OCI-LY1 (cell line): ENCODE results near the gene FLYWCH1.
A peak's percentile ranks its signal among the peaks of the same experiment; 100 is the strongest.

ENCODE experiments used
- H2AFZ ChIP-seq: fragments of 200-600 bp; sonication (generic), shearing (Covaris generic); 2 replicates; pipeline ENCODE4 v1.6.0; 2014; ENCODE audit warnings: antibody characterized with exemption, mild to moderate bottlenecking, low read length
- H3F3A ChIP-seq: fragments of 200-600 bp; sonication (generic), shearing (Covaris generic); 2 replicates; pipeline ENCODE4 v1.6.0; 2014; ENCODE audit warnings: mild to moderate bottlenecking, antibody characterized with exemption, low read length, moderate library complexity; ENCODE audit not compliant: insufficient read depth
- H3K27ac ChIP-seq: fragments of 200-600 bp; sonication (generic); 2 replicates; pipeline ENCODE4 v1.5.1; 2014; ENCODE audit warnings: low read length, mixed run types, mild to moderate bottlenecking, low read depth; ENCODE audit not compliant: poor library complexity, severe bottlenecking
- H3K27me3 ChIP-seq: fragments of 200-600 bp; sonication (generic); 2 replicates; pipeline ENCODE4 v1.6.0; 2014; ENCODE audit warnings: antibody characterized with exemption, mild to moderate bottlenecking, low read length, moderate library complexity; ENCODE audit not compliant: insufficient read depth
- H3K36me3 ChIP-seq: fragments of 200-600 bp; sonication (generic); 2 replicates; pipeline ENCODE4 v1.6.1; 2014; ENCODE audit warnings: mild to moderate bottlenecking, antibody characterized with exemption, low read length, moderate library complexity, mixed read lengths; ENCODE audit not compliant: insufficient read depth
- H3K4me1 ChIP-seq: fragments of 200-600 bp; sonication (generic); 2 replicates; pipeline ENCODE4 v1.5.1; 2014; ENCODE audit warnings: mild to moderate bottlenecking, low read length, moderate library complexity; ENCODE audit not compliant: insufficient read depth, severe bottlenecking
- H3K4me2 ChIP-seq: fragments of 200-600 bp; sonication (generic), shearing (Covaris generic); 2 replicates; pipeline ENCODE4 v1.6.1; 2014; ENCODE audit warnings: low read length
- H3K4me3 ChIP-seq: fragments of 200-600 bp; sonication (generic); 2 replicates; pipeline ENCODE4 v1.5.1; 2014; ENCODE audit warnings: low read length, low read depth, mild to moderate bottlenecking, mixed read lengths; ENCODE audit not compliant: poor library complexity, severe bottlenecking
- H3K79me2 ChIP-seq: fragments of 200-600 bp; shearing (Covaris generic); 2 replicates; pipeline ENCODE4 v1.6.1; 2016; ENCODE audit warnings: mixed run types, low read length, mixed read lengths; ENCODE audit not compliant: insufficient read depth
- H3K9ac ChIP-seq: fragments of 200-600 bp; sonication (generic), shearing (Covaris generic); 2 replicates; pipeline ENCODE4 v1.6.1; 2014; ENCODE audit warnings: mild to moderate bottlenecking, low read length, mixed read lengths
- H3K9me2 ChIP-seq: fragments of 200-600 bp; sonication (generic), shearing (Covaris generic); 2 replicates; pipeline ENCODE4 v1.6.1; 2014; ENCODE audit warnings: low read depth, mild to moderate bottlenecking, low read length, mixed read lengths
- H3K9me3 ChIP-seq: fragments of 200-600 bp; shearing (Covaris generic); 2 replicates; pipeline ENCODE4 v1.6.1; 2014; ENCODE audit warnings: low read length, mixed read lengths
- H4K20me1 ChIP-seq: fragments of 200-600 bp; sonication (generic), shearing (Covaris generic); 2 replicates; pipeline ENCODE4 v1.6.0; 2016; ENCODE audit warnings: mild to moderate bottlenecking, low read length; ENCODE audit not compliant: insufficient read depth
- EZH2 ChIP-seq: fragments of 200-600 bp; sonication (generic), shearing (Covaris generic); IDR thresholded peaks from 2 replicates; pipeline ENCODE4 v1.8.0; 2017; ENCODE audit warnings: borderline replicate concordance, mixed run types, mild to moderate bottlenecking, antibody characterized with exemption, low read length, moderate library complexity, mixed read lengths
- TF ChIP-seq, protein P1 (sequence below): fragments of 200-600 bp; sonication (generic), shearing (Covaris generic); IDR thresholded peaks from 2 replicates; pipeline ENCODE4 v1.5.1; 2017; ENCODE audit warnings: mild to moderate bottlenecking, antibody characterized with exemption, low read length, moderate library complexity, mixed read lengths

The FLYWCH1 gene

GRCh38 chr16:2924901-2925755 lies 13.4 kb downstream of the FLYWCH1 start:
- no peaks in the 10 kb centered on the region for H3K27me3 ChIP-seq
- peaks cover 9% of the 10 kb centered on the region; the same call in 1 of the 2 replicates for H3K36me3 ChIP-seq
- no peak overlapping the region for H3K27ac ChIP-seq
- H3K9me2 ChIP-seq = no peaks in the 10 kb centered on the region
- peaks cover 4% of the 10 kb centered on the region for H3K4me1 ChIP-seq
- H3K9ac ChIP-seq = no peak overlapping the region
- no peaks in the 10 kb centered on the region for H3K79me2 ChIP-seq
- H3K9me3 ChIP-seq = no peaks in the 10 kb centered on the region
- no peaks in the 10 kb centered on the region for H3F3A ChIP-seq
- H2AFZ ChIP-seq = no peak overlapping the region
- no peak overlapping the region for H3K4me3 ChIP-seq
- no peak overlapping the region for H3K4me2 ChIP-seq
- TF ChIP-seq, protein P1, sequence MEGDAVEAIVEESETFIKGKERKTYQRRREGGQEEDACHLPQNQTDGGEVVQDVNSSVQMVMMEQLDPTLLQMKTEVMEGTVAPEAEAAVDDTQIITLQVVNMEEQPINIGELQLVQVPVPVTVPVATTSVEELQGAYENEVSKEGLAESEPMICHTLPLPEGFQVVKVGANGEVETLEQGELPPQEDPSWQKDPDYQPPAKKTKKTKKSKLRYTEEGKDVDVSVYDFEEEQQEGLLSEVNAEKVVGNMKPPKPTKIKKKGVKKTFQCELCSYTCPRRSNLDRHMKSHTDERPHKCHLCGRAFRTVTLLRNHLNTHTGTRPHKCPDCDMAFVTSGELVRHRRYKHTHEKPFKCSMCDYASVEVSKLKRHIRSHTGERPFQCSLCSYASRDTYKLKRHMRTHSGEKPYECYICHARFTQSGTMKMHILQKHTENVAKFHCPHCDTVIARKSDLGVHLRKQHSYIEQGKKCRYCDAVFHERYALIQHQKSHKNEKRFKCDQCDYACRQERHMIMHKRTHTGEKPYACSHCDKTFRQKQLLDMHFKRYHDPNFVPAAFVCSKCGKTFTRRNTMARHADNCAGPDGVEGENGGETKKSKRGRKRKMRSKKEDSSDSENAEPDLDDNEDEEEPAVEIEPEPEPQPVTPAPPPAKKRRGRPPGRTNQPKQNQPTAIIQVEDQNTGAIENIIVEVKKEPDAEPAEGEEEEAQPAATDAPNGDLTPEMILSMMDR = no peak
- TF ChIP-seq EZH2 = no peak
- H4K20me1 ChIP-seq = no peaks in the 10 kb centered on the region

DNA sequence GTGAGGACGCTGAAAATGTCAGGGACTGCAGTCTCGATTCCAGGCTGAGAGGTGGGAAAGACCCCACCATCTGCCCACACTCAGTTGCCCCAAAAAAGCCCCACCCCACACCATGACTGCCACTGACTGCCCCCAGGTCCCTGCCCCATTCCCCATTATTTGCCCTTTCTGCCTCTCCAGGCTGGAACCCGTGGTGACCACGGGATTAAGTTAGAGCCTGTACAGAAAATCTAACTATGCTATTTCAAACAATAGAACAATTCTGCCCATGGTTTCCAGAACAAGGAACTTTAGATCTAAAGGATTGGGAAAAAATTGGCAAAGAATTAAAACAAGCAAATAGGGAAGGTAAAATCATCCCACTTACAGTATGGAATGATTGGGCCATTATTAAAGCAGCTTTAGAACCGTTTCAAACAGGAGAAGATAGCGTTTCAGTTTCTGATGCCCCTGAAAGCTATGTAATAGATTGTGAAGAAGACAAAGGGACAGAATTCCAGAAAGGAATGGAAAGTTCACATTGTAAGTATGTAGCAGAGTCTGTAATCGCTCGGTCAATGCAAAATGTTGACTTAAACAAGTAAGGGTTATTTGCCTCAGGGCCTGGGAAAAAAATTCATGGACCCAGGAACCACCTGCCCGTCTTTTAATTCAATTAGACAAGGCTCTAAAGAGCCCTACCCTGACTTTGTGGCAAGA lies 14.4 kb downstream of the FLYWCH1 start:
- Histone ChIP-seq H3K9me3 (no peaks in the 10 kb centered on the region), H3K27me3 (no peaks in the 10 kb centered on the region), H3K4me3 (no peak overlapping the region), H3K4me2 (no peak overlapping the region), H3K79me2 (no peaks in the 10 kb centered on the region), H3F3A (no peaks in the 10 kb centered on the region), H3K9ac (no peak overlapping the region), H3K36me3 (peaks cover 6% of the 10 kb centered on the region; the same call in 1 of the 2 replicates), H3K4me1 (peaks cover 4% of the 10 kb centered on the region), H3K9me2 (no peaks in the 10 kb centered on the region), H3K27ac (no peak overlapping the region), H4K20me1 (no peaks in the 10 kb centered on the region), H2AFZ (no peak overlapping the region)
- TF ChIP-seq EZH2 = no peak
- TF ChIP-seq, protein P1 = no peak

DNA sequence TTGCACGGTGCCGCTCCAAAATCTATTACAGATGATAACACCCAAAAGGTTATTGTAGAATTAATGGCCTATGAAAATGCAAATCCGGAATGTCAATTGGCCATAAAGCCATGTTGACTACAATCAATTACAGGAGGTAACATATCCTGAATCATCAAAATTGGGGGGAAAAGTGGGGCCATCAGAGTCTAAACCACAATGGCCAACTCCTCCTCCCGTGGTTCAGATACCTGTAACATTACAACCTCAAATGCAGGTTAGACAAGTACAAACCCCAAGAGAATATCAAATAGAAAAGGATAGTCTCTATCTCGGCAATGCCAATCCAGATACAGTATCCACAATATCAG lies 14.9 kb downstream of the FLYWCH1 start:
- peaks cover 4% of the 10 kb centered on the region; the same call in 1 of the 2 replicates for H3K36me3 ChIP-seq
- TF ChIP-seq, protein P1 = no peak
- TF ChIP-seq EZH2 = no peak
- H4K20me1 ChIP-seq = no peaks in the 10 kb centered on the region
- H3K9me3 ChIP-seq = no peaks in the 10 kb centered on the region
- H3K4me2 ChIP-seq = peak overlapping the region; percentile 51; the same call in 1 of the 2 replicates
- no peaks in the 10 kb centered on the region for H3K9me2 ChIP-seq
- no peaks in the 10 kb centered on the region for H3F3A ChIP-seq
- peak overlapping the region; percentile 25 for H3K4me3 ChIP-seq
- H3K79me2 ChIP-seq = no peaks in the 10 kb centered on the region
- H3K27me3 ChIP-seq = no peaks in the 10 kb centered on the region
- no peak overlapping the region for H2AFZ ChIP-seq
- H3K9ac ChIP-seq = no peak overlapping the region
- no peak overlapping the region for H3K27ac ChIP-seq
- peaks cover 4% of the 10 kb centered on the region for H3K4me1 ChIP-seq
